Left renal cortex interstitium (tissue), 4 donors: ENCODE results near the gene PLEKHG3. TPM values are rescaled to one million over a fixed set of nuclear protein-coding genes. Genes with fewer than 3 reads are reported as not detected.

Experiments
- DNase-seq, 4 donors: peaks; one replicate each; pipeline ENCODE4 v3.0.0-alpha.2; 2013; ENCODE audit warnings: low read depth in 4 of 4, low spot score in 2 of 4, missing footprints in 1 of 4
- polyA plus RNA-seq, 4 donors: library from polyadenylated mRNA; unstranded; fragments of 120-200 nt; gene quantifications; one replicate each; pipeline ENCODE4 v1.2.1, GENCODE V29; 2013; ENCODE audit not compliant: insufficient read length in 4 of 4

Gene PLEKHG3
- polyA plus RNA-seq, 4 donors: 89.4 to 123 (median 99.0) TPM

GRCh38 chr14:64741961-64742360 is 37.7 kb downstream of the PLEKHG3 start:
- no peak for DNase-seq

DNA sequence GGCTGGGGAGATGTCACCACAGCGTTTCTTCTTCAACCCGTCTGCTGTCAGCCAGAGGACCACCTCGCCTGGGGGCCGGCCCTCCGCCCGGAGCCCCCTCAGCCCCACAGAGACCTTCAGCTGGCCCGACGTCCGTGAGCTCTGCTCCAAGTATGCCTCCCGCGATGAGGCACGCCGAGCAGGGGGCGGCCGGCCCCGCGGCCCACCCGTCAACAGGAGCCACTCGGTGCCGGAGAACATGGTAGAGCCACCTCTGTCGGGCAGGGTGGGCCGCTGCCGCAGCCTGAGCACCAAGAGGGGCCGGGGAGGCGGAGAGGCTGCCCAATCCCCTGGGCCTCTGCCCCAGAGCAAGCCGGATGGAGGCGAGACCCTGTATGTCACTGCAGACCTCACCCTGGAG is 38.8 kb downstream of the PLEKHG3 start:
- DNase-seq: no peak

GRCh38 chr14:64745511-64746091 is 41.4 kb downstream of the PLEKHG3 start:
- DNase-seq: no peak

DNA sequence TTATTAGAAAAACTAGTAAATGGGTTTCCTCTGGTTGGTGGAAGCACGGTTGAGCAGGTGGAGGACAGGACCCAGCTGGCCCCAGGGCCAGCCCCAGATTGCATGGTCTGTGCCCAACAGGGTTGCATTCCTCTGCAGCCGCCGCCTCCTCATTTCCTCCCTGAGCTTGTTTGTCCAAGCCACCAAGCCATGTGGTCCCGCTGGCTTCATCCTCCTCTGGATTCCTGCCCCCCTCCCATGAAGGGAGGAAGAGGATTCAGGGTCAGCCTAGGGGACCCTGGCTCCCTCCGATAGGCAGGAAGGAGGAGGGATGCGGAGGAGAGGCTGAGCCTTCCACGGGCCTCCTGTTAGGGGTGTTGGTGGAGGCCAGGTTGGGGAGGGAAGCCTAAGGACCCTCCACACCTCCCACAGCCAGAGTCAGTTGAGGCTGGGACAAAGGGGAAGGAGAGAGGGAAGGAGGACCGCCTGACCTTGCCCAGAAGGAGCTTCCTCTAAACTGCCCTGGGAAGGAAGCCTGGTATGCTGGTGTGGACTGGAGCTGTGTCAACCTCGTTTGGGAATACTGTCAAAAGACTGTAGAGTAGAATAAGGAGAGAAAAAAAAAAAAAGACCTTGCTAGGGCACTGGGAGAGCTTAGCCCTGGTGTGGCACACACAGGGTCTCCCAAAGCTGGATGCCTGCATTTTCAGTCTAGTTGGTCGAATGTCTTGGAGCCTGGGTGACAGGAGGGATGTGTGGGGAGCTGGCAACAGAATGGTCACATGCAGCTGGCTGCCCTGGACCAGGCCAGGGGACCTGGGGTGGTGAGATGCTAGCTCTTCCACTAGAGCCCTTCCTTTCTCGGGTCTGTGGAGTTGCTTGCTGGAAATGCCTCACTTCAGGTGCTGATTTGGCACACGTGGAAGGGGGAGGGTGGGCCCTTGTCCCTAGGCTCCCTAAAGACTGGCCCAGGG is 42.4 kb downstream of the PLEKHG3 start:
- peak in 1 of 4 donors; percentile 51 for DNase-seq

- DNase-seq: no peak
These were observed 43.1 kb downstream of the PLEKHG3 start for GRCh38 chr14:64747327-64747726.

- DNase-seq: no peak
These were observed 44.3 kb downstream of the PLEKHG3 start for GRCh38 chr14:64748521-64748920.

- DNase-seq: no peak
These were observed 44.9 kb downstream of the PLEKHG3 start for GRCh38 chr14:64748995-64749714.

- no peak for DNase-seq
These were observed 48.7 kb downstream of the PLEKHG3 start for GRCh38 chr14:64752909-64753308.

GRCh38 chr14:64753374-64753773 is 49.1 kb downstream of the PLEKHG3 start:
- no peak for DNase-seq

DNA sequence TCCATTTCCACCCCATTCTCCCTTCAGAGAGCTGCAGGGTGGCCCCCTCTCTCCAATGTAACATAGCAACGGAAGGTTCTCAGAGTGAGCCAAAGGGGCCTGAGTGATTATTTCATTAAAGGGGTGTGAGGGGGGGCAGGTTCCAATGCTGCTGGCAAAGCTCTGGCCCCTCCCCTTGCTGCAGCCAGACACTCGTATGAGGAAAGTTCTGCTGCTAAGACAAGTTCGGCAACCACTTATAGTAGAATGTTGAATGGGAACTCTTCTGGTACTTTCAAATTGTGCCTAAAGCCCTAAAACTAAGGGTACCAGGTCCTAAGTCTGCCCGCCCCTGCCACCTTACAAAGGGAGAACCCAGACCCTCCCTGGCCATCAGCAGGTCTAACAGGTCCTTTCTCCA is 49.8 kb downstream of the PLEKHG3 start:
- no peak for DNase-seq

DNA sequence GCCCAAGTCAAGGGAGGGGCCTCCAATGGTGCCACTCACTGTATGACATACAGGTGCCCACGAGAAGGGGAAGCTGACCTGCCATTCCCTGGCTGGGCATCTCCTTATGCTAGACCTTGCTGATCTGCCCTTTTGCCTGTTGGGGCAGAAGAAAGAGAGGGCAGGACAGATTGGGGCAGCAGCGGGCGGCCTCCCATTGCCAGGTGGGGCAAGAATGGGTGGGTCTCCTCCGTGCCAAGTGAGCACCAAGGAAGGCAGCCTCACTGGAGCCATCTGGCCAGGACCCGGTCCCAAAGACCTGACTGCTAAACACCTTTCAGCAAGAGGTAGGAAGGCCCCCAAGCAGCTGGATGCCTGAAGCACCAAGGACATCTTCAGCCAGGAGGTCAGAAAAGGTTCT is 50.5 kb downstream of the PLEKHG3 start:
- DNase-seq: no peak

DNA sequence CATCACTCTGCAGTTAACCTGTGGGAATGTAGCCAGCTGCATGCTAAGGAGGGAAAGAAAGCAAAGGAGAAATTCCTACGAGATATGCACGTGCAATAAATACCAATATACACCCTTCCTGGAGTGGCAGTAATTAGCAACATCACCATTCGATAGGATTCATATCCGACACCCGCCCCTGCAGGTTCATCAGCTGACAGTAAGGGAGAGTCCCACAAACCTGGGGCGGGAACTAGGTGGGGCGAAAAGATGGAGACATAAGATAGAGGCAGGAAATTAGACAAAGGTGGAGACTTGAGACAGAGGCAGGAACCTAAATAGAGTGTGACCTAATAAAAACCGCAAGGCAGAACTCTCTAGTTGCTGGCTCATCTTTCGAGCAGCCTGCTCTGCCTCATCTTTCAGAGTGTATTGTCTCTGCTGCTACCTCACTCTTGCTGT is 51.6 kb downstream of the PLEKHG3 start:
- no peak for DNase-seq

- no peak for DNase-seq
These were observed 52.5 kb downstream of the PLEKHG3 start for GRCh38 chr14:64756712-64757111.

GRCh38 chr14:64757601-64758000 is 53.4 kb downstream of the PLEKHG3 start:
- DNase-seq: no peak

DNA sequence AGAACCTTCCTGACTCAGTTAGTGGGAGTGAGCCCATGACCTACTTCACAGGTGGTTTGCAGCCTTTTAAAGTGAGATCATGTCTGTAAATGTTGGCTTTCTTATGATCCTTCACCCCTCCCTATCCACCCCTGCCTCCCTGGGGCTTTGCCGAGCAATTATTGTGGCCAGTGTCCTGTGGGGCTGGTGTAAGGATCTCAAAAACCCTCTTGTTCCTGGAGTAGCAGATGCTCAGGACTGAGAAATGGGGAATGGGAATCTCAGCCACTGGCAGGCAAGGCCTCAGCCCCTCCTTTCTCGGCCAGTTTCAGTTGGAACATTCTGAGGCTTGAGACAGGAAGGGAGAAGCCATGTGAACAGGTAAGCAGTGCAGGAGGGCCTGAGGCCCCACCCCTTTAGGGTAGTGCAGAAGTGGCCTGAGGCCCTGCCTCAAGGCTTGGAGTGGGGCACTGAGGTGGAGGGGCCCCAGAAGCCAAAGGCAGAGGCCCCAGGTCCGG is 53.8 kb downstream of the PLEKHG3 start:
- DNase-seq: no peak

DNA sequence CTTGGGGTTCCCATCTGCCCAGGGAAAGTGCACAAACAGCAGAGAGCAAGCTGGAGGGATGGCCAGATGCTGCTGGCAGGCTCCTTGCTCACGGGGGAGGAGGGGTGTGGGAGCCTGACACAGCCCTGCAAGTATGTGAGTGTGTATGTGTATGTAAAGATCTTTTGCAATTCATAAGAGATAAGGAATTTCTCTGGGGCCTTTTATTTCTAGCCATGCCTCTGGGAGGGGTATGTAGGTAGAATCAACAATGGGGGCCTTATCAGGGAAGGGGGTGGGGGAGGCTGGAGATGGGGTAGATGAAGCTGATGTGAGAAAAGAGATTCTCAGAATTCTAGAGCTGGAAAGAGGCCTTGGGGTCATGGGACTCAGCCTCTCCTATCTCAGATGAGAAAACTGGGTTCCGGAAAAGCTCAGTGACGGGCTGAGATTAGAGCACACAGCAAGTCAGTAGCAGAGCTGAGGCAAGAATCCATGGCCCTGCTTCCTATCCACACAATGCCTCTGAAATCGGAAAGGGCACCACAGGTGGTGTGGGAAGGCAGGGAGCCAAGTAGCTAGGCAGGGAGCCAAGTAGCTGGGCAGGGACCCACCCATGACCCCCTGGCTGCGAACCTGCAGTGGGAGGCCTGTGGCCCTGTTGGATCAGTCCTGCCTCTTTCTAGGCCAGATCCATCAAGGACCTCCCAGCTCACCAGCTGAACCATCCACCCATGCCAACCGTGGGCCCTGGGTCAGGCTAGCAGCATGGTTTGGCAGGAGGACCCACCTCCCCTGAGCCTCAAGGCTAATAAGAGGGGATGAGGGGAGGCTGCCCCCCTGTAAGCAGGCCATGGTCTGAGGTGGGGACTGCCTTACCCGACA is 54.7 kb downstream of the PLEKHG3 start:
- DNase-seq: no peak

- no peak for DNase-seq
These were observed 55.3 kb downstream of the PLEKHG3 start for GRCh38 chr14:64759555-64759938.

GRCh38 chr14:64760146-64760755 is 56.0 kb downstream of the PLEKHG3 start:
- DNase-seq: no peak

GRCh38 chr14:64760916-64761315 is 56.7 kb downstream of the PLEKHG3 start:
- DNase-seq: no peak
